Uterus (tissue), 2 donors: Measurements from ENCODE around the gene ACSS1.

Experiments
- POLR2A ChIP-seq, 2 donors: fragments of 450-650 bp; IDR thresholded peaks; one replicate each; pipeline ENCODE4 v1.6.1; 2016; ENCODE audit warnings: antibody characterized with exemption in 2 of 2, mild to moderate bottlenecking in 1 of 2, moderate library complexity in 1 of 2
- TF ChIP-seq, protein P1 (sequence below), 4 experiments: fragments of 200-600 bp in 2 of 4; fragments of 450-650 bp in 2 of 4; sonication (generic) in 2 of 4; IDR thresholded peaks; one replicate each; pipeline ENCODE4 v1.5.1; 2016 to 2019; ENCODE audit warnings: antibody characterized with exemption in 4 of 4, mild to moderate bottlenecking in 2 of 4, moderate library complexity in 1 of 4

DNA sequence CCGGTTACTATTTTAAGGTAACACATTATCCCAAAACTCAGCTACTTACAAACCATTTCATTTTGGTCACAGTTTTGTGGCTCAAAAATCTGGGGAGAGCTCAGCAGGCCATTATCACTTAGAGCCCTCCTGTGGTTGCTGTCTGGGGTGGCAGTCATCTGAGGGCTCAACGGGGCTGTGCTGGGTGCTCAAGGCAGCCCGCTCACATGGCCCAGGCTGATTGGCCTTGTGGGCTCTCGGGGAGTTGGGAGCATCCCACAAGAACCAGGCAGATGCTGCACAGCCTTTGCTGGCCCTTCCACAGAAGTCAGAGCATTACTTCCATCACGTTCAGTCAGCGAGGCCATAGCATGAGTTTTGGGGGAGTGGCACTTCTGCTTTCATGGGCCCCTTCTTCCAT, 30.3 kb upstream of the ACSS1 start:
- TF ChIP-seq POLR2A (IDR thresholded peaks at IDR 0.05), result no peak
- TF ChIP-seq, protein P1, sequence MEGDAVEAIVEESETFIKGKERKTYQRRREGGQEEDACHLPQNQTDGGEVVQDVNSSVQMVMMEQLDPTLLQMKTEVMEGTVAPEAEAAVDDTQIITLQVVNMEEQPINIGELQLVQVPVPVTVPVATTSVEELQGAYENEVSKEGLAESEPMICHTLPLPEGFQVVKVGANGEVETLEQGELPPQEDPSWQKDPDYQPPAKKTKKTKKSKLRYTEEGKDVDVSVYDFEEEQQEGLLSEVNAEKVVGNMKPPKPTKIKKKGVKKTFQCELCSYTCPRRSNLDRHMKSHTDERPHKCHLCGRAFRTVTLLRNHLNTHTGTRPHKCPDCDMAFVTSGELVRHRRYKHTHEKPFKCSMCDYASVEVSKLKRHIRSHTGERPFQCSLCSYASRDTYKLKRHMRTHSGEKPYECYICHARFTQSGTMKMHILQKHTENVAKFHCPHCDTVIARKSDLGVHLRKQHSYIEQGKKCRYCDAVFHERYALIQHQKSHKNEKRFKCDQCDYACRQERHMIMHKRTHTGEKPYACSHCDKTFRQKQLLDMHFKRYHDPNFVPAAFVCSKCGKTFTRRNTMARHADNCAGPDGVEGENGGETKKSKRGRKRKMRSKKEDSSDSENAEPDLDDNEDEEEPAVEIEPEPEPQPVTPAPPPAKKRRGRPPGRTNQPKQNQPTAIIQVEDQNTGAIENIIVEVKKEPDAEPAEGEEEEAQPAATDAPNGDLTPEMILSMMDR (IDR thresholded peaks at IDR 0.05), result no peak
